GM23338 (cell line): ENCODE results near the gene BLOC1S6. TPM values are rescaled to one million over a fixed set of nuclear protein-coding genes. Genes with fewer than 3 reads are reported as not detected.

Experiments used
- ATAC-seq: fragments of 200-7000 bp; cut with Tn5 transposase; 3 replicates; pipeline ENCODE4 v1.9.1; 2020
- DNase-seq: peaks from one replicate; pipeline ENCODE4 v3.0.0-alpha.2; 2015; ENCODE audit warnings: low spot score
- H2AFZ ChIP-seq: fragments of 200-600 bp; sonication (generic); 2 replicates; pipeline ENCODE4 v1.8.0; 2016; ENCODE audit warnings: antibody characterized with exemption, mild to moderate bottlenecking, moderate library complexity
- H3F3A ChIP-seq: fragments of 200-600 bp; sonication (generic); replicated peaks from 2 replicates; pipeline ENCODE4 v1.8.0; 2017; ENCODE audit warnings: antibody characterized with exemption, mixed run types, low read depth
- H3K27ac ChIP-seq: fragments of 200-600 bp; sonication (generic); 2 replicates; pipeline ENCODE4 v1.6.1; 2016; ENCODE audit warnings: low read depth
- H3K27me3 ChIP-seq: fragments of 200-600 bp; sonication (generic); 2 replicates; pipeline ENCODE4 v1.8.0; 2016; ENCODE audit warnings: mild to moderate bottlenecking, mixed run types, moderate library complexity; ENCODE audit not compliant: insufficient read depth
- H3K36me3 ChIP-seq: fragments of 200-600 bp; sonication (generic); 2 replicates; pipeline ENCODE4 v1.8.0; 2016; ENCODE audit warnings: mild to moderate bottlenecking; ENCODE audit not compliant: insufficient read depth
- H3K4me1 ChIP-seq: fragments of 200-600 bp; sonication (generic); 2 replicates; pipeline ENCODE4 v1.8.0; 2016; ENCODE audit warnings: mild to moderate bottlenecking, moderate library complexity; ENCODE audit not compliant: insufficient read depth
- H3K4me2 ChIP-seq: fragments of 200-600 bp; sonication (generic); 2 replicates; pipeline ENCODE4 v1.7.1; 2017; ENCODE audit warnings: mixed run types
- H3K4me3 ChIP-seq: fragments of 200-600 bp; sonication (generic); 2 replicates; pipeline ENCODE4 v1.6.1; 2016; ENCODE audit warnings: mixed run types
- H3K79me2 ChIP-seq: fragments of 200-600 bp; sonication (generic); replicated peaks from 2 replicates; pipeline ENCODE4 v1.8.0; 2017; ENCODE audit warnings: mild to moderate bottlenecking; ENCODE audit not compliant: insufficient read depth
- H3K9me2 ChIP-seq: fragments of 200-600 bp; sonication (generic); 2 replicates; pipeline ENCODE4 v1.8.0; 2017; ENCODE audit not compliant: insufficient read depth
- H4K20me1 ChIP-seq: fragments of 200-600 bp; sonication (generic); replicated peaks from 2 replicates; pipeline ENCODE4 v1.8.0; 2017; ENCODE audit warnings: mild to moderate bottlenecking; ENCODE audit not compliant: insufficient read depth
- H3K27ac Mint-ChIP-seq: 2 replicates; pipeline ENCODE4 v1.8.0; 2020; ENCODE audit warnings: inconsistent platforms, mild to moderate bottlenecking, moderate library complexity, mixed read lengths
- H3K27me3 Mint-ChIP-seq: 3 replicates; pipeline ENCODE4 v1.8.0; 2022; ENCODE audit warnings: low read depth, mild to moderate bottlenecking, moderate library complexity, mixed read lengths, inconsistent platforms; ENCODE audit not compliant: insufficient read depth, poor library complexity
- H3K36me3 Mint-ChIP-seq: 3 replicates; pipeline ENCODE4 v1.8.0; 2021; ENCODE audit warnings: low read depth, mild to moderate bottlenecking, inconsistent platforms, moderate library complexity, mixed read lengths
- H3K4me1 Mint-ChIP-seq: 3 replicates; pipeline ENCODE4 v1.8.0; 2020; ENCODE audit warnings: mild to moderate bottlenecking, inconsistent platforms, mixed read lengths
- H3K4me3 Mint-ChIP-seq: 3 replicates; pipeline ENCODE4 v1.8.0; 2021; ENCODE audit warnings: moderate library complexity, mild to moderate bottlenecking, inconsistent platforms, mixed read lengths
- H3K9me3 Mint-ChIP-seq: 3 replicates; pipeline ENCODE4 v1.8.0; 2020; ENCODE audit warnings: moderate library complexity, mild to moderate bottlenecking, inconsistent platforms, mixed read lengths
- CREB1 ChIP-seq: fragments of 250-450 bp; sonication (Bioruptor Pico); IDR thresholded peaks from 2 replicates; pipeline ENCODE4 v1.5.0; 2020; ENCODE audit warnings: low read depth, mild to moderate bottlenecking, moderate library complexity
- NANOG ChIP-seq: IDR thresholded peaks from 2 replicates; pipeline ENCODE4 v1.6.1; 2016; ENCODE audit warnings: antibody characterized with exemption, borderline replicate concordance
- STAT1 ChIP-seq: IDR thresholded peaks from one replicate; pipeline ENCODE4 v1.6.1; 2016; ENCODE audit warnings: antibody characterized with exemption; ENCODE audit not compliant: unreplicated experiment
- ZNF331 ChIP-seq: fragments of 250-450 bp; sonication (Bioruptor Pico); IDR thresholded peaks from 2 replicates; pipeline ENCODE4 v1.5.0; 2020; ENCODE audit warnings: low read depth, mild to moderate bottlenecking, moderate library complexity
- polyA plus RNA-seq: library from polyadenylated mRNA; unstranded; fragments of >200 nt; fragmentation: Nextera tagmentation; extraction: Ambion mirVana; gene quantifications from 2 replicates; pipeline ENCODE4 v1.2.1, GENCODE V29; 2016
- total RNA-seq: library from RNA; depleted of rRNA; stranded (reverse); fragments of >200 nt; shearing (Covaris generic); gene quantifications from 2 replicates; pipeline ENCODE4 v1.2.3, GENCODE V29; 2014
- TF ChIP-seq, protein P1 (sequence below): fragments of 250-450 bp; sonication (Bioruptor Pico); IDR thresholded peaks from 2 replicates; pipeline ENCODE4 v1.5.0; 2020; ENCODE audit warnings: mild to moderate bottlenecking, moderate library complexity

BLOC1S6 gene
- total and polyA plus RNA-seq, 2 experiments from 2014 or later: 20.9 to 28.4 TPM

GRCh38 chr15:45628136-45628535, 41.0 kb downstream of the BLOC1S6 start (continued):
- TF ChIP-seq, protein P1, sequence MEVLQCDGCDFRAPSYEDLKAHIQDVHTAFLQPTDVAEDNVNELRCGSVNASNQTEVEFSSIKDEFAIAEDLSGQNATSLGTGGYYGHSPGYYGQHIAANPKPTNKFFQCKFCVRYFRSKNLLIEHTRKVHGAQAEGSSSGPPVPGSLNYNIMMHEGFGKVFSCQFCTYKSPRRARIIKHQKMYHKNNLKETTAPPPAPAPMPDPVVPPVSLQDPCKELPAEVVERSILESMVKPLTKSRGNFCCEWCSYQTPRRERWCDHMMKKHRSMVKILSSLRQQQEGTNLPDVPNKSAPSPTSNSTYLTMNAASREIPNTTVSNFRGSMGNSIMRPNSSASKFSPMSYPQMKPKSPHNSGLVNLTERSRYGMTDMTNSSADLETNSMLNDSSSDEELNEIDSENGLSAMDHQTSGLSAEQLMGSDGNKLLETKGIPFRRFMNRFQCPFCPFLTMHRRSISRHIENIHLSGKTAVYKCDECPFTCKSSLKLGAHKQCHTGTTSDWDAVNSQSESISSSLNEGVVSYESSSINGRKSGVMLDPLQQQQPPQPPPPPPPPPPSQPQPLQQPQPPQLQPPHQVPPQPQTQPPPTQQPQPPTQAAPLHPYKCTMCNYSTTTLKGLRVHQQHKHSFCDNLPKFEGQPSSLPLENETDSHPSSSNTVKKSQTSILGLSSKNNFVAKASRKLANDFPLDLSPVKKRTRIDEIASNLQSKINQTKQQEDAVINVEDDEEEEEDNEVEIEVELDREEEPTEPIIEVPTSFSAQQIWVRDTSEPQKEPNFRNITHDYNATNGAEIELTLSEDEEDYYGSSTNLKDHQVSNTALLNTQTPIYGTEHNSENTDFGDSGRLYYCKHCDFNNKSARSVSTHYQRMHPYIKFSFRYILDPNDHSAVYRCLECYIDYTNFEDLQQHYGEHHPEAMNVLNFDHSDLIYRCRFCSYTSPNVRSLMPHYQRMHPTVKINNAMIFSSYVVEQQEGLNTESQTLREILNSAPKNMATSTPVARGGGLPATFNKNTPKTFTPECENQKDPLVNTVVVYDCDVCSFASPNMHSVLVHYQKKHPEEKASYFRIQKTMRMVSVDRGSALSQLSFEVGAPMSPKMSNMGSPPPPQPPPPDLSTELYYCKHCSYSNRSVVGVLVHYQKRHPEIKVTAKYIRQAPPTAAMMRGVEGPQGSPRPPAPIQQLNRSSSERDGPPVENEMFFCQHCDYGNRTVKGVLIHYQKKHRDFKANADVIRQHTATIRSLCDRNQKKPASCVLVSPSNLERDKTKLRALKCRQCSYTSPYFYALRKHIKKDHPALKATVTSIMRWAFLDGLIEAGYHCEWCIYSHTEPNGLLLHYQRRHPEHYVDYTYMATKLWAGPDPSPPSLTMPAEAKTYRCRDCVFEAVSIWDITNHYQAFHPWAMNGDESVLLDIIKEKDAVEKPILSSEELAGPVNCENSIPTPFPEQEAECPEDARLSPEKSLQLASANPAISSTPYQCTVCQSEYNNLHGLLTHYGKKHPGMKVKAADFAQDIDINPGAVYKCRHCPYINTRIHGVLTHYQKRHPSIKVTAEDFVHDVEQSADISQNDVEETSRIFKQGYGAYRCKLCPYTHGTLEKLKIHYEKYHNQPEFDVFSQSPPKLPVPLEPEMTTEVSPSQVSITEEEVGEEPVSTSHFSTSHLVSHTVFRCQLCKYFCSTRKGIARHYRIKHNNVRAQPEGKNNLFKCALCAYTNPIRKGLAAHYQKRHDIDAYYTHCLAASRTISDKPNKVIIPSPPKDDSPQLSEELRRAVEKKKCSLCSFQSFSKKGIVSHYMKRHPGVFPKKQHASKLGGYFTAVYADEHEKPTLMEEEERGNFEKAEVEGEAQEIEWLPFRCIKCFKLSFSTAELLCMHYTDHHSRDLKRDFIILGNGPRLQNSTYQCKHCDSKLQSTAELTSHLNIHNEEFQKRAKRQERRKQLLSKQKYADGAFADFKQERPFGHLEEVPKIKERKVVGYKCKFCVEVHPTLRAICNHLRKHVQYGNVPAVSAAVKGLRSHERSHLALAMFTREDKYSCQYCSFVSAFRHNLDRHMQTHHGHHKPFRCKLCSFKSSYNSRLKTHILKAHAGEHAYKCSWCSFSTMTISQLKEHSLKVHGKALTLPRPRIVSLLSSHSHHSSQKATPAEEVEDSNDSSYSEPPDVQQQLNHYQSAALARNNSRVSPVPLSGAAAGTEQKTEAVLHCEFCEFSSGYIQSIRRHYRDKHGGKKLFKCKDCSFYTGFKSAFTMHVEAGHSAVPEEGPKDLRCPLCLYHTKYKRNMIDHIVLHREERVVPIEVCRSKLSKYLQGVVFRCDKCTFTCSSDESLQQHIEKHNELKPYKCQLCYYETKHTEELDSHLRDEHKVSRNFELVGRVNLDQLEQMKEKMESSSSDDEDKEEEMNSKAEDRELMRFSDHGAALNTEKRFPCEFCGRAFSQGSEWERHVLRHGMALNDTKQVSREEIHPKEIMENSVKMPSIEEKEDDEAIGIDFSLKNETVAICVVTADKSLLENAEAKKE (CRISPR knock-in tag): no peak
- TF ChIP-seq NANOG: no peak
- TF ChIP-seq STAT1: no peak
- no peak for TF ChIP-seq ZNF331 (CRISPR knock-in tag)

DNA sequence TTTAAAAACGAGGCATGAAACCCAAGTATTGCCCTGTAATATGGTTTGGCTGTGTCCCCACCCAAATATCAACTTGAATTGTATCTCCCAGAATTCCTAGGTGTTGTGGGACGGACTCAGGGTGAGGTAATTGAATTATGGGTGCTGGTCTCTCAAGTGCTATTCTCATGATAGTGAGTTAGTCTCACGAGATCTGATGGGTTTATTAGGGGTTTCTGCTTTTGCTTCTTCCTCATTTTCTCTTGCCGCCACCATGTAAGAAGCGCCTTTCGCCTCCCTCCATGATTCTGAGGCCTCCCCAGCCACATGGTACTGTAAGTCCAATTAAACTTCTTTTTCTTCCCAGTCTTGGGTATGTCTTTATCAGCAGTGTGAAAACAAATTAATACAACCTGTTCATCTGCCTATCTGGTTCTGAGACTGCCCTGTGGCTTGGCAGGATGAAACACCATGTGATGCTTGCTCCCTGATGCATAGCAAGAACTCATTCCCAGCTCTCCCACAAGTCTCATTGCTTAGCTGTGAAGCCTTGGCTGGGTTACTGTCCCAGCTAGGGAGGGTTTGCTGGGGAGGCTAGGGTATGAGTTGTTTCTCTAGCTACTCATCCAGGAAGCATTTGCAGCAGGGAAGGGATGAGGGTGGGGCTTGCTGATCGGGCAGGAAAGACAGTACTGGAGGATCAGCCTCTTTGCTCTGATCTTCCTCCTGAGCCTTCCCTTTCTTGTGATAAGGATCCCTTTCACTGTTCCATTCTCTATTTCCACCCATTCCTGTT, 43.9 kb downstream of the BLOC1S6 start:
- H3F3A ChIP-seq: no peaks in the 10 kb centered on the region
- no peaks in the 10 kb centered on the region for H3K36me3 ChIP-seq
- no peak overlapping the region for H3K27ac ChIP-seq
- TF ChIP-seq CREB1 (CRISPR knock-in tag) (no peak), ZNF331 (CRISPR knock-in tag) (no peak), STAT1 (no peak)
- peaks cover 23% of the 10 kb centered on the region for H3K27me3 Mint-ChIP-seq
- peaks cover 39% of the 10 kb centered on the region for H3K9me3 Mint-ChIP-seq
- no peaks in the 10 kb centered on the region for H3K79me2 ChIP-seq
- peaks cover 33% of the 10 kb centered on the region for H3K27me3 ChIP-seq
- H3K4me2 ChIP-seq: no peak overlapping the region
- H3K36me3 Mint-ChIP-seq: peaks cover 7% of the 10 kb centered on the region
- H2AFZ ChIP-seq: no peak overlapping the region
- no peaks in the 10 kb centered on the region for H4K20me1 ChIP-seq
- peaks cover 4% of the 10 kb centered on the region; the same call in 1 of the 2 replicates for H3K4me1 ChIP-seq
- DNase-seq (no peak), ATAC-seq (no peak)
- no peaks in the 10 kb centered on the region for H3K9me2 ChIP-seq
- H3K4me3 ChIP-seq: no peak overlapping the region
- peaks cover 4% of the 10 kb centered on the region; the same call in 2 of the 3 replicates for H3K4me1 Mint-ChIP-seq
- no peak overlapping the region for H3K4me3 Mint-ChIP-seq
- H3K27ac Mint-ChIP-seq: no peak overlapping the region
